Testis (tissue), 3 donors: ENCODE results near the gene EMC6. TPM values are rescaled to one million over a fixed set of nuclear protein-coding genes. Genes with fewer than 3 reads are reported as not detected.

Experiments
- DNase-seq: peaks from one replicate; pipeline ENCODE4 v3.0.0-alpha.2; 2019
- H3K27ac ChIP-seq, 2 donors: fragments of 200-600 bp; sonication (generic); one replicate each; pipeline ENCODE4 v1.5.1; 2019
- H3K27me3 ChIP-seq: fragments of 200-600 bp; sonication (generic); one replicate; pipeline ENCODE4 v1.5.1; 2019
- H3K36me3 ChIP-seq: fragments of 200-600 bp; sonication (generic); one replicate; pipeline ENCODE4 v1.5.1; 2017; ENCODE audit warnings: low read depth; ENCODE audit errors: missing control alignments
- H3K4me1 ChIP-seq: fragments of 200-600 bp; sonication (generic); one replicate; pipeline ENCODE4 v1.5.1; 2019
- H3K4me3 ChIP-seq, 2 donors: fragments of 200-600 bp; sonication (generic); one replicate each; pipeline ENCODE4 v1.5.1; 2017 to 2019
- H3K9me3 ChIP-seq: fragments of 200-600 bp; sonication (generic); one replicate; pipeline ENCODE4 v1.5.1; 2017
- CTCF ChIP-seq, 3 experiments: fragments of 450-650 bp in 2 of 3; fragments of 200-600 bp in 1 of 3; sonication (generic) in 1 of 3; IDR thresholded peaks; one replicate each; pipeline ENCODE4 v1.5.1; 2016 to 2019; ENCODE audit warnings: antibody characterized with exemption in 3 of 3, mild to moderate bottlenecking in 2 of 3, moderate library complexity in 1 of 3
- POLR2A ChIP-seq: fragments of 450-650 bp; IDR thresholded peaks from one replicate; pipeline ENCODE4 v1.6.1; 2017; ENCODE audit warnings: antibody characterized with exemption, mild to moderate bottlenecking, moderate library complexity
- WGBS, 2 donors: methylation state at CpG; one replicate each; pipeline ENCODE4 v1.1.5; 2018; 5-methylcytosine and 5-hydroxymethylcytosine counted together
- intact Hi-C: fragments of 100-400 bp; cut with DNase I; formaldehyde crosslinking; loops from one replicate; pipeline ENCODE4 v1.15.1; 2023; ENCODE audit warnings: low total_unique reads
- polyA plus RNA-seq: library from polyadenylated mRNA; stranded (reverse); fragments of 350-450 nt; fragmentation: Illumina TruSeq; extraction: RNeasy Lipid Tissue Mini Kit (QIAGEN cat#74804); gene quantifications from one replicate; pipeline ENCODE4 v1.2.3, GENCODE V29; 2014; ENCODE audit warnings: low read depth, low replicate concordance; ENCODE audit not compliant: insufficient read depth
- total RNA-seq, 2 donors: library from RNA; depleted of rRNA; stranded (reverse); fragments of >200 nt; gene quantifications; one replicate each; pipeline ENCODE4 v1.2.3, GENCODE V29; 2016

Gene EMC6
- total and polyA plus RNA-seq, 3 donors from 2014 or later = 39.0 to 74.1 (median 46.5) TPM

- Histone ChIP-seq H3K27me3 (no peaks in the 10 kb centered on the region), H3K9me3 (no peaks in the 10 kb centered on the region), H3K4me3 (no peak overlapping the region), H3K4me1 (no peaks in the 10 kb centered on the region), H3K27ac (no peak overlapping the region), H3K36me3 (no peaks in the 10 kb centered on the region)
- DNase-seq = no peak
- no peak for TF ChIP-seq POLR2A
- no peak for TF ChIP-seq CTCF (IDR thresholded peaks at IDR 0.05)
- intact Hi-C loops = no loop called here
- 49 to 71% methylated on average over 3 to 15 of the region's 16 CpGs for WGBS, 2 donors
These were observed 9.6 kb downstream of the EMC6 start for GRCh38 chr17:3678095-3678820.

- H3K27me3 ChIP-seq = no peaks in the 10 kb centered on the region
These were observed 10.4 kb downstream of the EMC6 start for GRCh38 chr17:3678821-3679530.

GRCh38 chr17:3679531-3680126 lies 11.0 kb downstream of the EMC6 start:
- Histone ChIP-seq H3K4me3 (no peak overlapping the region), H3K36me3 (no peaks in the 10 kb centered on the region), H3K9me3 (no peaks in the 10 kb centered on the region), H3K27me3 (no peaks in the 10 kb centered on the region), H3K27ac (no peak overlapping the region), H3K4me1 (no peaks in the 10 kb centered on the region)
- intact Hi-C loops = no loop called here
- TF ChIP-seq CTCF (IDR thresholded peaks at IDR 0.05) = no peak
- no peak for TF ChIP-seq POLR2A
- WGBS, 2 donors = 70 to 73% methylated on average over 13 to 20 of the region's 20 CpGs
- no peak for DNase-seq

More at GRCh38 chr17:3678821-3679530, 10.4 kb downstream of the EMC6 start:
- no peak for DNase-seq
- Histone ChIP-seq H3K4me1 (no peaks in the 10 kb centered on the region), H3K27ac (no peak overlapping the region), H3K9me3 (no peaks in the 10 kb centered on the region), H3K36me3 (no peaks in the 10 kb centered on the region), H3K4me3 (no peak overlapping the region)
- WGBS, 2 donors = 75 to 88% methylated on average over 11 to 25 of the region's 27 CpGs
- intact Hi-C loops = no loop called here
- TF ChIP-seq CTCF (IDR thresholded peaks at IDR 0.05) (no peak), POLR2A (no peak)

- Histone ChIP-seq H3K27me3 (no peaks in the 10 kb centered on the region), H3K4me1 (no peaks in the 10 kb centered on the region), H3K36me3 (no peaks in the 10 kb centered on the region), H3K27ac (no peak overlapping the region), H3K4me3 (no peak overlapping the region), H3K9me3 (no peaks in the 10 kb centered on the region)
- 84 to 88% methylated on average over 12 of the region's 12 CpGs for WGBS, 2 donors
- intact Hi-C loops = no loop called here
- no peak for TF ChIP-seq POLR2A
- no peak for TF ChIP-seq CTCF (IDR thresholded peaks at IDR 0.05)
- DNase-seq = no peak
These were observed 12.4 kb downstream of the EMC6 start for GRCh38 chr17:3681057-3681456.
